ENCODE measurements around the gene RTL9.

GRCh38 chrX:110310000-110310790, 48.5 kb upstream of the RTL9 start:
- TF ChIP-seq CTCF (IDR thresholded peaks at IDR 0.05 in 8 of 11, conservative IDR thresholded peaks at IDR 0.05 in 3 of 11) (no peak), POLR2A (IDR thresholded peaks at IDR 0.05) (no peak)

Measured in spleen (tissue), 7 donors.